OCI-LY7 (cell line): ENCODE data around the gene LPAR1.

Source experiments
- EZH2phosphoT487 ChIP-seq: fragments of 200-600 bp; sonication (generic); IDR thresholded peaks from 2 replicates; pipeline ENCODE4 v1.6.1; 2018; ENCODE audit warnings: low read depth, borderline replicate concordance, mild to moderate bottlenecking, mixed run types, antibody characterized with exemption, low read length, moderate library complexity, mixed read lengths
- TF ChIP-seq, protein P1 (sequence below): fragments of 200-600 bp; sonication (generic); conservative IDR thresholded peaks from 2 replicates; pipeline ENCODE4 v1.5.1; 2014; ENCODE audit warnings: mild to moderate bottlenecking, antibody characterized with exemption, low read length, moderate library complexity, mixed read lengths

- TF ChIP-seq, protein P1, sequence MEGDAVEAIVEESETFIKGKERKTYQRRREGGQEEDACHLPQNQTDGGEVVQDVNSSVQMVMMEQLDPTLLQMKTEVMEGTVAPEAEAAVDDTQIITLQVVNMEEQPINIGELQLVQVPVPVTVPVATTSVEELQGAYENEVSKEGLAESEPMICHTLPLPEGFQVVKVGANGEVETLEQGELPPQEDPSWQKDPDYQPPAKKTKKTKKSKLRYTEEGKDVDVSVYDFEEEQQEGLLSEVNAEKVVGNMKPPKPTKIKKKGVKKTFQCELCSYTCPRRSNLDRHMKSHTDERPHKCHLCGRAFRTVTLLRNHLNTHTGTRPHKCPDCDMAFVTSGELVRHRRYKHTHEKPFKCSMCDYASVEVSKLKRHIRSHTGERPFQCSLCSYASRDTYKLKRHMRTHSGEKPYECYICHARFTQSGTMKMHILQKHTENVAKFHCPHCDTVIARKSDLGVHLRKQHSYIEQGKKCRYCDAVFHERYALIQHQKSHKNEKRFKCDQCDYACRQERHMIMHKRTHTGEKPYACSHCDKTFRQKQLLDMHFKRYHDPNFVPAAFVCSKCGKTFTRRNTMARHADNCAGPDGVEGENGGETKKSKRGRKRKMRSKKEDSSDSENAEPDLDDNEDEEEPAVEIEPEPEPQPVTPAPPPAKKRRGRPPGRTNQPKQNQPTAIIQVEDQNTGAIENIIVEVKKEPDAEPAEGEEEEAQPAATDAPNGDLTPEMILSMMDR, result no peak
- no peak for TF ChIP-seq EZH2phosphoT487
These were observed 62.3 kb downstream of the LPAR1 start for GRCh38 chr9:110975969-110976368.
